K562 (cell line): ENCODE measurements around the gene LPAR4. TPM values are rescaled to one million over a fixed set of nuclear protein-coding genes. Genes with fewer than 3 reads are reported as not detected.

Experiments
- ATAC-seq: fragments of 200-7000 bp; cut with Tn5 transposase; 3 replicates; pipeline ENCODE4 v1.9.1; 2020; ENCODE audit warnings: moderate library complexity
- BruUV-seq: library from RNA; stranded (reverse); fragments of 400-500 nt; replicated peaks from 2 replicates; lab custom pipeline; 2021; lab: Mats Ljungman, UMichigan
- CTCF ChIA-PET: fragments of 300-600 bp; formaldehyde crosslinking; extraction: SDS; loops from one replicate; lab custom pipeline; 2021; ENCODE audit warnings: low intra/inter-chr PET ratio; lab: Yijun Ruan, JAX
- POLR2A ChIA-PET: fragments of 300-600, 350-650 bp; sonication (Branson Sonifier 250); formaldehyde crosslinking; extraction: SDS; loops from one replicate; lab custom pipeline; 2021; ENCODE audit warnings: antibody characterized with exemption, inconsistent platforms; lab: Yijun Ruan, JAX
- DNase-seq, 4 experiments: peaks; one replicate each; pipeline versions ENCODE4 v3.0.0 to v3.0.0-alpha.2; 2011 to 2018; ENCODE audit warnings: low spot score in 3 of 4, mixed read lengths in 3 of 4; ENCODE audit errors: extremely low read depth in 1 of 4
- FAIRE-seq: peaks from 2 replicates; lab custom pipeline; 2011; peaks lifted over from hg19 to GRCh38; lab: Jason Lieb, UNC
- H2AFZ ChIP-seq: 2 replicates; pipeline ENCODE4 v1.6.0; 2011; ENCODE audit warnings: low read depth, low read length, control low read depth, inconsistent platforms
- H3K27ac ChIP-seq: fragments of 200-600 bp; 3 replicates; pipeline ENCODE4 v1.8.0; 2011; ENCODE audit warnings: low read depth, mild to moderate bottlenecking, control low read depth, inconsistent platforms, low read length, moderate library complexity, mixed read lengths; ENCODE audit errors: extremely low read depth
- H3K27me3 ChIP-seq, 2 experiments: fragments of 300-600 bp in 1 of 2; 2 replicates in 1 of 2; 3 replicates in 1 of 2; pipeline versions ENCODE4 v1.6.0 to v1.8.0; 2011; ENCODE audit warnings: inconsistent platforms in 2 of 2, low read length in 2 of 2, mild to moderate bottlenecking in 1 of 2, mixed read lengths in 1 of 2, moderate library complexity in 1 of 2; ENCODE audit not compliant: control insufficient read depth in 2 of 2, insufficient read depth in 2 of 2
- H3K36me3 ChIP-seq: fragments of 300-600 bp; 3 replicates; pipeline ENCODE4 v1.8.0; 2011; ENCODE audit warnings: mild to moderate bottlenecking, low read length, inconsistent platforms; ENCODE audit not compliant: control insufficient read depth, insufficient read depth
- H3K4me1 ChIP-seq, 2 experiments: fragments of 200-600 bp in 1 of 2; replicated peaks in 1 of 2; 2 replicates in 1 of 2; 3 replicates in 1 of 2; pipeline versions ENCODE4 v1.5.1 to v1.8.0; 2011; ENCODE audit warnings: inconsistent platforms in 2 of 2, low read length in 2 of 2, mild to moderate bottlenecking in 1 of 2, mixed read lengths in 1 of 2, moderate library complexity in 1 of 2; ENCODE audit not compliant: control insufficient read depth in 2 of 2, insufficient read depth in 2 of 2
- H3K4me2 ChIP-seq: 2 replicates; pipeline ENCODE4 v1.6.1; 2011; ENCODE audit warnings: low read length, control low read depth, inconsistent platforms, mixed read lengths; ENCODE audit not compliant: insufficient read depth
- H3K4me3 ChIP-seq: fragments of 200-600 bp; sonication (generic), shearing (Covaris generic); 2 replicates; pipeline ENCODE4 v1.5.1; 2016; ENCODE audit warnings: control low read depth, inconsistent platforms
- H3K79me2 ChIP-seq: fragments of 200-600 bp; 3 replicates; pipeline ENCODE4 v1.8.0; 2011; ENCODE audit warnings: low read length, inconsistent platforms; ENCODE audit not compliant: control insufficient read depth, insufficient read depth
- H3K9ac ChIP-seq, 2 experiments: 2 replicates each; pipeline versions ENCODE4 v1.6.0 to v1.6.1; 2011; ENCODE audit warnings: low read depth in 2 of 2, low read length in 2 of 2, control low read depth in 1 of 2, inconsistent platforms in 1 of 2, mild to moderate bottlenecking in 1 of 2, mixed read lengths in 1 of 2; ENCODE audit not compliant: insufficient read depth in 1 of 2
- H3K9me1 ChIP-seq: one replicate; pipeline ENCODE4 v1.6.0; 2011; ENCODE audit warnings: inconsistent platforms, mild to moderate bottlenecking, low read length, moderate library complexity; ENCODE audit not compliant: control insufficient read depth, insufficient read depth
- H3K9me3 ChIP-seq: replicated peaks from 2 replicates; pipeline ENCODE4 v1.5.1; 2011; ENCODE audit warnings: low read depth, low read length, inconsistent platforms; ENCODE audit not compliant: control insufficient read depth, insufficient read depth
- H4K20me1 ChIP-seq: replicated peaks from 2 replicates; pipeline ENCODE4 v1.6.1; 2011; ENCODE audit warnings: low read length, inconsistent platforms, mixed read lengths; ENCODE audit not compliant: control insufficient read depth, insufficient read depth
- CEBPG ChIP-seq, 3 experiments: fragments of 200-800 bp in 1 of 3; sonication (Bioruptor generic) in 1 of 3; sonication (generic) in 1 of 3; formaldehyde crosslinking in 1 of 3; IDR thresholded peaks in 2 of 3; conservative IDR thresholded peaks in 1 of 3; 2 replicates each; pipeline versions ENCODE4 v1.6.1 to v1.8.0; 2016 to 2022; ENCODE audit warnings: missing compliant biosample characterization in 2 of 3, missing genetic modification characterization in 2 of 3, mild to moderate bottlenecking in 1 of 3, missing genetic modification reagents in 1 of 3
- MXI1 ChIP-seq: IDR thresholded peaks from 2 replicates; pipeline ENCODE4 v1.6.1; 2011; ENCODE audit warnings: low read depth, mild to moderate bottlenecking, improper control_type of control experiment, low read length
- NFYB ChIP-seq: IDR thresholded peaks from 2 replicates; pipeline ENCODE4 v1.6.1; 2011; ENCODE audit warnings: mild to moderate bottlenecking, moderate library complexity; ENCODE audit not compliant: insufficient read length; ENCODE audit errors: extremely low read depth
- NRF1 ChIP-seq, 2 experiments: fragments of 450-650 bp; IDR thresholded peaks in 1 of 2; conservative IDR thresholded peaks in 1 of 2; 2 replicates each; pipeline ENCODE4 v1.6.1; 2014; ENCODE audit warnings: mild to moderate bottlenecking in 2 of 2
- RBM17 ChIP-seq: fragments of 200-400 bp; formaldehyde crosslinking; IDR thresholded peaks from 2 replicates; pipeline ENCODE4 v1.6.1; 2017; ENCODE audit warnings: low read depth, mild to moderate bottlenecking, low read length, borderline replicate concordance
- SIRT6 ChIP-seq: IDR thresholded peaks from one replicate; pipeline ENCODE4 v1.6.1; 2012; ENCODE audit warnings: low read depth, mild to moderate bottlenecking, control low read depth, inconsistent platforms, low read length, moderate library complexity
- ZNF134 ChIP-seq: fragments of 250-450 bp; sonication (Bioruptor Pico); conservative IDR thresholded peaks from 2 replicates; pipeline ENCODE4 v1.4.0; 2020
- ZNF780A ChIP-seq: fragments of 250-450 bp; sonication (Bioruptor Pico); IDR thresholded peaks from 2 replicates; pipeline ENCODE4 v1.5.0; 2021; ENCODE audit warnings: mild to moderate bottlenecking
- WGBS: fragments of 100-300 bp; shearing (Covaris generic); methylation state at CpG from one replicate; pipeline ENCODE4 v1.1.6; 2016; ENCODE audit warnings: low coverage, mixed read lengths; ENCODE audit not compliant: insufficient coverage; ENCODE audit errors: missing lambda C conversion rate; 5-methylcytosine and 5-hydroxymethylcytosine counted together
- in situ Hi-C: fragments of 300-500 bp; cut with MboI; formaldehyde crosslinking; loops from 4 replicates; pipeline ENCODE4 v1.15.0; 2018; ENCODE audit warnings: inconsistent platforms, mixed read lengths
- intact Hi-C: fragments of 100-400 bp; cut with micrococcal nuclease; formaldehyde crosslinking; loops from 2 replicates; pipeline ENCODE4 v1.14.2; 2022
- polyA plus RNA-seq, 8 experiments: library from polyadenylated mRNA; depleted of rRNA in 4 of 8; stranded (reverse) in 5 of 8; unstranded in 3 of 8; fragments of >200 nt; fragmentation: Nextera tagmentation in 2 of 8; fragmentation: Illumina TruSeq in 1 of 8; extraction: Ambion mirVana in 2 of 8; extraction: Trizol in 1 of 8; gene quantifications; 2 replicates each; pipeline versions ENCODE4 v1.2.1 to v1.2.3, GENCODE V29; 2011 to 2014; ENCODE audit warnings: inconsistent platforms in 1 of 8, missing spikeins in 1 of 8
- total RNA-seq, 7 experiments: library from RNA; depleted of rRNA in 6 of 7; stranded (reverse); fragments of >200 nt in 6 of 7; fragmentation: Illumina TruSeq in 2 of 7; extraction: Trizol in 2 of 7; gene quantifications; 2 replicates each; pipeline versions ENCODE4 v1.2.1 to v1.2.3, GENCODE V29; 2011 to 2021; ENCODE audit warnings: low replicate concordance in 1 of 7
- TF ChIP-seq, protein P1 (sequence below): fragments of 250-450 bp; sonication (Bioruptor Pico); IDR thresholded peaks from 2 replicates; pipeline ENCODE4 v1.8.0; 2022; ENCODE audit warnings: inconsistent platforms, mild to moderate bottlenecking, moderate library complexity, borderline replicate concordance
- TF ChIP-seq, protein P2 (sequence below): sonication (generic); formaldehyde crosslinking; IDR thresholded peaks from 2 replicates; pipeline ENCODE4 v1.8.0; 2022; ENCODE audit warnings: mild to moderate bottlenecking, missing genetic modification reagents

Gene LPAR4
- total and polyA plus RNA-seq, 9 of the 15 experiments (the other 6 are each of a cell fraction or from before 2014, with no cell fraction given): not detected

DNA sequence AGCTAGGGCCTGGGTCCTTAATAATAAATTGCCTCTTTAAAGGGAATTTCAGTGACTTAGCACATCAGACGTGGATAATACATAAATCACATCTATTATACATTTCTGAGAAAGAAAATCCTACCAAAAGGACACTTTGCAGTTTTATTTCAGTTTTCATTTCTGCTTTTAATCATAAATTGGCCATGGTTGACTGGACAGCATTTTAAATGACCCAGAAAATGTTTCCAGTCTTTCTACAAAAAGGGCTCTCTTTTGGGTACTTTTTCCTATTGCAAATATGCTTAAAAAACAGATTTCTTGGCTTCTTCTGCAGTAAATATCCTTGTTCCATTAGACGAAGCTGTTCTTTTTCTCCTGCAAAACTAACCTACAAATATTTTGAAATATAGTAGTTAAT is 41.4 kb upstream of the LPAR4 start:
- intact Hi-C loops: no loop called here

More for the DNA sequence above, 41.4 kb upstream of the LPAR4 start:
- no TSS peak for BruUV-seq
- H4K20me1 ChIP-seq: no peaks in the 10 kb centered on the region
- no peaks in the 10 kb centered on the region for H3K4me1 ChIP-seq
- DNase-seq: no peak
- no peaks in the 10 kb centered on the region for H3K9me1 ChIP-seq
- TF ChIP-seq RBM17: no peak
- no peak for TF ChIP-seq CEBPG (CRISPR knock-in tag; IDR thresholded peaks at IDR 0.05)
- TF ChIP-seq CEBPG (tag; conservative IDR thresholded peaks at IDR 0.05 in 1 of 2, IDR thresholded peaks at IDR 0.05 in 1 of 2): no peak
- TF ChIP-seq, protein P1, sequence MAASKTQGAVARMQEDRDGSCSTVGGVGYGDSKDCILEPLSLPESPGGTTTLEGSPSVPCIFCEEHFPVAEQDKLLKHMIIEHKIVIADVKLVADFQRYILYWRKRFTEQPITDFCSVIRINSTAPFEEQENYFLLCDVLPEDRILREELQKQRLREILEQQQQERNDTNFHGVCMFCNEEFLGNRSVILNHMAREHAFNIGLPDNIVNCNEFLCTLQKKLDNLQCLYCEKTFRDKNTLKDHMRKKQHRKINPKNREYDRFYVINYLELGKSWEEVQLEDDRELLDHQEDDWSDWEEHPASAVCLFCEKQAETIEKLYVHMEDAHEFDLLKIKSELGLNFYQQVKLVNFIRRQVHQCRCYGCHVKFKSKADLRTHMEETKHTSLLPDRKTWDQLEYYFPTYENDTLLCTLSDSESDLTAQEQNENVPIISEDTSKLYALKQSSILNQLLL (CRISPR knock-in tag): no peak
- TF ChIP-seq SIRT6: no peak
- TF ChIP-seq ZNF780A (CRISPR knock-in tag): no peak
- no peak for TF ChIP-seq ZNF134 (CRISPR knock-in tag)
- TF ChIP-seq NFYB: no peak
- TF ChIP-seq, protein P2, sequence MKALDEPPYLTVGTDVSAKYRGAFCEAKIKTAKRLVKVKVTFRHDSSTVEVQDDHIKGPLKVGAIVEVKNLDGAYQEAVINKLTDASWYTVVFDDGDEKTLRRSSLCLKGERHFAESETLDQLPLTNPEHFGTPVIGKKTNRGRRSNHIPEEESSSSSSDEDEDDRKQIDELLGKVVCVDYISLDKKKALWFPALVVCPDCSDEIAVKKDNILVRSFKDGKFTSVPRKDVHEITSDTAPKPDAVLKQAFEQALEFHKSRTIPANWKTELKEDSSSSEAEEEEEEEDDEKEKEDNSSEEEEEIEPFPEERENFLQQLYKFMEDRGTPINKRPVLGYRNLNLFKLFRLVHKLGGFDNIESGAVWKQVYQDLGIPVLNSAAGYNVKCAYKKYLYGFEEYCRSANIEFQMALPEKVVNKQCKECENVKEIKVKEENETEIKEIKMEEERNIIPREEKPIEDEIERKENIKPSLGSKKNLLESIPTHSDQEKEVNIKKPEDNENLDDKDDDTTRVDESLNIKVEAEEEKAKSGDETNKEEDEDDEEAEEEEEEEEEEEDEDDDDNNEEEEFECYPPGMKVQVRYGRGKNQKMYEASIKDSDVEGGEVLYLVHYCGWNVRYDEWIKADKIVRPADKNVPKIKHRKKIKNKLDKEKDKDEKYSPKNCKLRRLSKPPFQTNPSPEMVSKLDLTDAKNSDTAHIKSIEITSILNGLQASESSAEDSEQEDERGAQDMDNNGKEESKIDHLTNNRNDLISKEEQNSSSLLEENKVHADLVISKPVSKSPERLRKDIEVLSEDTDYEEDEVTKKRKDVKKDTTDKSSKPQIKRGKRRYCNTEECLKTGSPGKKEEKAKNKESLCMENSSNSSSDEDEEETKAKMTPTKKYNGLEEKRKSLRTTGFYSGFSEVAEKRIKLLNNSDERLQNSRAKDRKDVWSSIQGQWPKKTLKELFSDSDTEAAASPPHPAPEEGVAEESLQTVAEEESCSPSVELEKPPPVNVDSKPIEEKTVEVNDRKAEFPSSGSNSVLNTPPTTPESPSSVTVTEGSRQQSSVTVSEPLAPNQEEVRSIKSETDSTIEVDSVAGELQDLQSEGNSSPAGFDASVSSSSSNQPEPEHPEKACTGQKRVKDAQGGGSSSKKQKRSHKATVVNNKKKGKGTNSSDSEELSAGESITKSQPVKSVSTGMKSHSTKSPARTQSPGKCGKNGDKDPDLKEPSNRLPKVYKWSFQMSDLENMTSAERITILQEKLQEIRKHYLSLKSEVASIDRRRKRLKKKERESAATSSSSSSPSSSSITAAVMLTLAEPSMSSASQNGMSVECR (CRISPR knock-in tag): no peak
- no peak for TF ChIP-seq MXI1
- no peak for TF ChIP-seq NRF1 (conservative IDR thresholded peaks at IDR 0.05 in 1 of 2, IDR thresholded peaks at IDR 0.05 in 1 of 2)
- FAIRE-seq: no peak
- H3K4me2 ChIP-seq: no peak overlapping the region
- 0% methylated on average over 2 of the region's 2 CpGs for WGBS
- no peak overlapping the region for H3K9ac ChIP-seq
- H3K9me3 ChIP-seq: no peaks in the 10 kb centered on the region
- no peaks in the 10 kb centered on the region for H3K79me2 ChIP-seq
- no peak overlapping the region for H2AFZ ChIP-seq
- no peak overlapping the region for H3K4me3 ChIP-seq
- no peak for ATAC-seq
- H3K27ac ChIP-seq: no peak overlapping the region
- no peaks in the 10 kb centered on the region for H3K36me3 ChIP-seq
- H3K27me3 ChIP-seq: no peaks in the 10 kb centered on the region
- in situ Hi-C loops: no loop called here
- ChIA-PET CTCF (no interaction called here), POLR2A (no interaction called here)
